Kidney (tissue), 14 donors: Measurements from ENCODE around the gene VGLL4. TPM values are rescaled to one million over a fixed set of nuclear protein-coding genes. Genes with fewer than 3 reads are reported as not detected.
A peak's percentile ranks its signal among the peaks of the same experiment; 100 is the strongest.

ENCODE experiments used
- DNase-seq, 5 donors: peaks; one replicate each; pipeline ENCODE4 v3.0.0-alpha.2; 2013 to 2020
- FAIRE-seq: peaks from 2 replicates; lab custom pipeline; 2012; peaks lifted over from hg19 to GRCh38; lab: Jason Lieb, UNC
- H3K27ac ChIP-seq, 2 donors: one replicate each; pipeline ENCODE4 v1.7.0; 2013; ENCODE audit warnings: low read depth in 2 of 2, low read length in 2 of 2, inconsistent platforms in 1 of 2
- H3K27me3 ChIP-seq: one replicate; pipeline ENCODE4 v1.7.1; 2013; ENCODE audit warnings: low read length, inconsistent platforms; ENCODE audit not compliant: control insufficient read depth, insufficient read depth
- H3K36me3 ChIP-seq, 3 donors: one replicate each; pipeline versions ENCODE4 v1.7.0 to v1.7.1; 2013; ENCODE audit warnings: low read length in 3 of 3, control low read depth in 1 of 3, inconsistent platforms in 1 of 3; ENCODE audit not compliant: insufficient read depth in 3 of 3, control insufficient read depth in 2 of 3
- H3K4me1 ChIP-seq, 3 donors: one replicate each; pipeline versions ENCODE4 v1.7.0 to v1.7.1; 2013; ENCODE audit warnings: low read length in 3 of 3, inconsistent platforms in 1 of 3, low read depth in 1 of 3; ENCODE audit not compliant: control insufficient read depth in 2 of 3, insufficient read depth in 2 of 3
- H3K4me3 ChIP-seq, 3 donors: one replicate each; pipeline versions ENCODE4 v1.7.0 to v1.8.1; 2013; ENCODE audit warnings: low read length in 3 of 3, control low read depth in 1 of 3, inconsistent platforms in 1 of 3
- H3K9ac ChIP-seq, 3 donors: one replicate each; pipeline versions ENCODE4 v1.7.0 to v1.7.1; 2013; ENCODE audit warnings: low read length in 3 of 3, control low read depth in 1 of 3, inconsistent platforms in 1 of 3
- H3K9me3 ChIP-seq, 3 donors: one replicate each; pipeline versions ENCODE4 v1.7.0 to v1.7.1; 2013; ENCODE audit warnings: low read length in 3 of 3, control low read depth in 1 of 3, inconsistent platforms in 1 of 3; ENCODE audit not compliant: control insufficient read depth in 2 of 3, insufficient read depth in 1 of 3
- CTCF ChIP-seq: IDR thresholded peaks from 3 replicates; pipeline ENCODE4 v1.5.1; 2012; ENCODE audit warnings: mild to moderate bottlenecking, moderate library complexity, borderline replicate concordance; ENCODE audit not compliant: insufficient read depth; ENCODE audit errors: extremely low read depth
- intact Hi-C: fragments of 100-400 bp; cut with DNase I; formaldehyde crosslinking; loops from one replicate; pipeline ENCODE4 v1.11.1; 2022
- polyA plus RNA-seq: library from polyadenylated mRNA; stranded (reverse); fragments of 350-450 nt; fragmentation: Illumina TruSeq; extraction: RNeasy Lipid Tissue Mini Kit (QIAGEN cat#74804); gene quantifications from one replicate; pipeline ENCODE4 v1.2.3, GENCODE V29; 2014; ENCODE audit warnings: low read depth, low replicate concordance; ENCODE audit not compliant: insufficient read depth
- total RNA-seq: library from RNA; stranded (reverse); fragmentation: NEBNext Ultra II Directional; extraction: Animal tissue kit (Norgen Biotek cat#: 25700); gene quantifications from one replicate; pipeline ENCODE4 v1.2.1, GENCODE V29; 2021
- donor health status: control.
- donor health status: control.
- donor health status: control.
- donor health status: control.
- donor health status: control.
- donor health status: DM: yes; HTN: yes; CAD: no.
- donor health status: Normal renal cell carcinoma (clear cell type).

Gene VGLL4
- total and polyA plus RNA-seq, 2 donors from 2014 or later = 41.4 to 78.5 TPM

- FAIRE-seq (no peak), DNase-seq (peak; percentile 86 to 94 (median 90))
- Histone ChIP-seq H3K4me1 (peaks cover 2 to 13% (median 8%) of the 10 kb centered on the region in 3 donors), H3K9me3 (no peaks in the 10 kb centered on the region), H3K27me3 (no peaks in the 10 kb centered on the region), H3K36me3 (no peaks in the 10 kb centered on the region), H3K9ac (peak overlapping the region; percentile 85 to 93 (median 85)), H3K27ac (peak overlapping the region; percentile 91 to 95), H3K4me3 (peak overlapping the region; percentile 84 to 92 (median 90))
- no peak for TF ChIP-seq CTCF
- intact Hi-C loops = no loop called here
Measured at GRCh38 chr3:11642431-11643191, 1.1 kb downstream of the VGLL4 start.

GRCh38 chr3:11641683-11642430 lies 1.9 kb downstream of the VGLL4 start:
- Histone ChIP-seq H3K4me1 (peaks cover 2 to 13% (median 8%) of the 10 kb centered on the region in 3 donors), H3K27me3 (no peaks in the 10 kb centered on the region), H3K9ac (peak overlapping the region; percentile 54 to 93 (median 85)), H3K27ac (peak overlapping the region; percentile 91 to 95), H3K4me3 (peak overlapping the region; percentile 84 to 92 (median 90)), H3K36me3 (no peaks in the 10 kb centered on the region), H3K9me3 (no peaks in the 10 kb centered on the region)
- DNase-seq (peak in 3 of 5 donors; percentile 51 to 86 (median 78)), FAIRE-seq (no peak)
- intact Hi-C loops = no loop called here
- TF ChIP-seq CTCF = no peak

- peaks cover 2 to 17% (median 10%) of the 10 kb centered on the region in 3 donors for H3K4me1 ChIP-seq
- peak overlapping the region; percentile 54 to 93 (median 85) for H3K9ac ChIP-seq
- DNase-seq (no peak), FAIRE-seq (no peak)
- H3K27me3 ChIP-seq = no peaks in the 10 kb centered on the region
- TF ChIP-seq CTCF = no peak
- H3K9me3 ChIP-seq = no peaks in the 10 kb centered on the region
- peak overlapping the region; percentile 91 to 95 for H3K27ac ChIP-seq
- intact Hi-C loops = no loop called here
- H3K4me3 ChIP-seq = peak overlapping the region; percentile 84 to 92 (median 90)
- no peaks in the 10 kb centered on the region for H3K36me3 ChIP-seq
Measured at GRCh38 chr3:11641316-11641682, 2.4 kb downstream of the VGLL4 start.
